ENCODE measurements around the gene SLC8B1. TPM values are rescaled to one million over a fixed set of nuclear protein-coding genes. Genes with fewer than 3 reads are reported as not detected.
A peak's percentile ranks its signal among the peaks of the same experiment; 100 is the strongest.

SLC8B1 gene
- total and polyA plus RNA-seq, 9 of the 15 experiments (the other 6 are each of a cell fraction or from before 2014, with no cell fraction given), result 0.86 to 34.1 (median 18.5) TPM

DNA sequence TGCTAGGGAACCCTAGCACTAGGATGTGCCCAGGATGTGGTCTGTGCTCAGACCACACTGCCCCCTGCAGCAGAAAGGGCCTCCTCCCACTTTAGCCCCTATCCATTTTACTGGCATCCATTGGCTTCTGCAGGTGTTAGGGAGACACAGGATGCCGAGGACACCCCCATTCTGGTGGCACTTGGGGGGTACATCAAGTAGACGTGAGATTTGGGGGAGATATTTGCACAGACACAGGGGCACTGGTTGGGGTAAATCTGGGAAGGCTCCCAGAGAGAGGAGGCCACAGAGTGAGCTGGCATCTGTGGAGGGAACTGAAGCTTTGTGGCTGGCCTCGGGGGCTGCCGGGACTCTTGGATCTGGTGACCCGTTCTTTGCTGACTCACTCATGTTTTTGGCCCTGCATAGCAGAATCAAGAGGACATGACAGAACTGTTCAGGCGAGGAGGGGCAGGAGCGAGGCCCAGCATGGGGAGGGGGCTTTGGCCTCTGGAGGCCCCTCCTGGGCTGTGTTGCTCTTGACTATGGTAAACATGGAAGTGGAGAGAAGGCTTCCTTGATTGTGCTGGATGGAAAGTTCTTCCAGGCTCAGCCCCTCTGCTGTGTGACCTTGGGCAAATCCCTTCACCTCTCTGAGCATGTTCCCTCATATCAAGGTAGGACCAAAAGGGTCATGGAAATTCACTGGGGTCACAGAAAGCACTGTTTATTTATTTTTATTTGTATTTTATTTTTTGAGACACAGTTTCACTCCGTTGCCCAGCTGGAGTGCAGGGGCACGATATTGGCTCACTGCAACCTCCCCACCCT lies 25.2 kb upstream of the SLC8B1 start (continued):
- 0 out of 2 replicates have a peak, but pooled peaks have one; percentile 12 for TF ChIP-seq TEAD4 (IDR thresholded peaks at IDR 0.05; ENCODE audit: low read length)
- no peak for TF ChIP-seq TEAD4 (CRISPR knock-in tag; IDR thresholded peaks at IDR 0.05; ENCODE audit: borderline replicate concordance)
- TF ChIP-seq, protein P1, sequence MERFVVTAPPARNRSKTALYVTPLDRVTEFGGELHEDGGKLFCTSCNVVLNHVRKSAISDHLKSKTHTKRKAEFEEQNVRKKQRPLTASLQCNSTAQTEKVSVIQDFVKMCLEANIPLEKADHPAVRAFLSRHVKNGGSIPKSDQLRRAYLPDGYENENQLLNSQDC (CRISPR knock-in tag; IDR thresholded peaks at IDR 0.05), result no peak
- no peak for TF ChIP-seq ARID1B (IDR thresholded peaks at IDR 0.05)
- TF ChIP-seq CCNT2 (IDR thresholded peaks at IDR 0.05; ENCODE audit: borderline replicate concordance, extremely low read depth, insufficient read length, low read depth, low read length), result no peak
- TF ChIP-seq RBM25 (IDR thresholded peaks at IDR 0.05; ENCODE audit: low read depth, low read length, severe bottlenecking), result peak; percentile 92
- no peak for TF ChIP-seq KLF1 (tag; IDR thresholded peaks at IDR 0.05)
- TF ChIP-seq ZNF316 (IDR thresholded peaks at IDR 0.05), result peak; percentile 61
- TF ChIP-seq ETV1 (tag; conservative IDR thresholded peaks at IDR 0.05; ENCODE audit: low read depth), result no peak
- peak; percentile 43 for TF ChIP-seq BRD9 (IDR thresholded peaks at IDR 0.05; ENCODE audit: low read depth, partially characterized antibody)
- TF ChIP-seq CBX1 (IDR thresholded peaks at IDR 0.05; ENCODE audit: low read depth), result 0 out of 2 replicates have a peak, but pooled peaks have one; percentile 12
- no peak for TF ChIP-seq SETDB1 (IDR thresholded peaks at IDR 0.05; ENCODE audit: low read length)
- no peak for TF ChIP-seq ZNF764 (CRISPR knock-in tag; IDR thresholded peaks at IDR 0.05; ENCODE audit: low read depth)
- TF ChIP-seq, protein P2, sequence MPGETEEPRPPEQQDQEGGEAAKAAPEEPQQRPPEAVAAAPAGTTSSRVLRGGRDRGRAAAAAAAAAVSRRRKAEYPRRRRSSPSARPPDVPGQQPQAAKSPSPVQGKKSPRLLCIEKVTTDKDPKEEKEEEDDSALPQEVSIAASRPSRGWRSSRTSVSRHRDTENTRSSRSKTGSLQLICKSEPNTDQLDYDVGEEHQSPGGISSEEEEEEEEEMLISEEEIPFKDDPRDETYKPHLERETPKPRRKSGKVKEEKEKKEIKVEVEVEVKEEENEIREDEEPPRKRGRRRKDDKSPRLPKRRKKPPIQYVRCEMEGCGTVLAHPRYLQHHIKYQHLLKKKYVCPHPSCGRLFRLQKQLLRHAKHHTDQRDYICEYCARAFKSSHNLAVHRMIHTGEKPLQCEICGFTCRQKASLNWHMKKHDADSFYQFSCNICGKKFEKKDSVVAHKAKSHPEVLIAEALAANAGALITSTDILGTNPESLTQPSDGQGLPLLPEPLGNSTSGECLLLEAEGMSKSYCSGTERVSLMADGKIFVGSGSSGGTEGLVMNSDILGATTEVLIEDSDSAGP (CRISPR knock-in tag; IDR thresholded peaks at IDR 0.05), result no peak
- TF ChIP-seq NR4A1 (CRISPR knock-in tag; IDR thresholded peaks at IDR 0.05), result no peak
- TF ChIP-seq NR4A1 (tag; IDR thresholded peaks at IDR 0.05), result no peak
- no peak for TF ChIP-seq MCM7 (IDR thresholded peaks at IDR 0.05)
- TF ChIP-seq EP400 (IDR thresholded peaks at IDR 0.05), result no peak
- TF ChIP-seq MAFG (tag; conservative IDR thresholded peaks at IDR 0.05), result peak; percentile 39
- TF ChIP-seq SRSF7 (optimal IDR thresholded peaks at IDR 0.05; ENCODE audit: low read depth, low read length), result no peak
- peak; percentile 58; the same call in 1 of the 2 replicates for TF ChIP-seq SMARCA5 (IDR thresholded peaks at IDR 0.05)
- TF ChIP-seq MEF2D (tag; conservative IDR thresholded peaks at IDR 0.05; ENCODE audit: low read depth), result no peak
- no peak for TF ChIP-seq EZH2 (IDR thresholded peaks at IDR 0.05; ENCODE audit: borderline replicate concordance, low read depth, low read length)
- TF ChIP-seq RBFOX2 (IDR thresholded peaks at IDR 0.05; ENCODE audit: low read depth, low read length), result peak; percentile 28; the same call in 1 of the 2 replicates
- TF ChIP-seq ZNF197 (CRISPR knock-in tag; IDR thresholded peaks at IDR 0.05; ENCODE audit: low read depth), result no peak
- no peak for TF ChIP-seq KHSRP (IDR thresholded peaks at IDR 0.05)
- no peak for TF ChIP-seq NBN (IDR thresholded peaks at IDR 0.05; ENCODE audit: low read depth)
- TF ChIP-seq RAD21 (CRISPR knock-in tag; conservative IDR thresholded peaks at IDR 0.05 in 1 of 2, IDR thresholded peaks at IDR 0.05 in 1 of 2), result peak in 1 of 2 experiments; percentile 42; a peak in 1 of 4 replicates
- TF ChIP-seq, protein P3, sequence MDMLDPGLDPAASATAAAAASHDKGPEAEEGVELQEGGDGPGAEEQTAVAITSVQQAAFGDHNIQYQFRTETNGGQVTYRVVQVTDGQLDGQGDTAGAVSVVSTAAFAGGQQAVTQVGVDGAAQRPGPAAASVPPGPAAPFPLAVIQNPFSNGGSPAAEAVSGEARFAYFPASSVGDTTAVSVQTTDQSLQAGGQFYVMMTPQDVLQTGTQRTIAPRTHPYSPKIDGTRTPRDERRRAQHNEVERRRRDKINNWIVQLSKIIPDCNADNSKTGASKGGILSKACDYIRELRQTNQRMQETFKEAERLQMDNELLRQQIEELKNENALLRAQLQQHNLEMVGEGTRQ (CRISPR knock-in tag; IDR thresholded peaks at IDR 0.05), result no peak

All from K562 (cell line).